Thoracic aorta (tissue), 2 donors: Measurements from ENCODE around the gene SPPL3. TPM values are rescaled to one million over a fixed set of nuclear protein-coding genes. Genes with fewer than 3 reads are reported as not detected.
"Not testable (repeated sequence)": the region's sequence is repeated elsewhere in the genome, so short reads cannot be mapped to it uniquely, and the experiment has no call there.

Experiments
- ATAC-seq: fragments of 150-250 bp; one replicate; pipeline ENCODE4 v1.8.0; 2017; ENCODE audit warnings: low read depth; ENCODE audit not compliant: insufficient number of reproducible peaks, low FRiP score
- DNase-seq: peaks from one replicate; pipeline ENCODE4 v3.0.0-alpha.2; 2020; ENCODE audit warnings: low spot score
- H3K27ac ChIP-seq, 2 donors: fragments of 200-600 bp; sonication (generic); 1 replicate in 1 of 2; 2 replicates in 1 of 2; pipeline ENCODE4 v1.5.1; 2016; ENCODE audit warnings: mild to moderate bottlenecking in 2 of 2, moderate library complexity in 2 of 2
- H3K27me3 ChIP-seq: fragments of 200-600 bp; sonication (generic); replicated peaks from 2 replicates; pipeline ENCODE4 v1.6.0; 2016; ENCODE audit warnings: mild to moderate bottlenecking; ENCODE audit not compliant: insufficient read depth
- H3K36me3 ChIP-seq: fragments of 200-600 bp; sonication (generic); one replicate; pipeline ENCODE4 v1.5.1; 2016
- H3K4me1 ChIP-seq, 2 donors: fragments of 200-600 bp; sonication (generic); 1 replicate in 1 of 2; 2 replicates in 1 of 2; pipeline versions ENCODE4 v1.5.1 to v1.6.0; 2016; ENCODE audit warnings: low read depth in 2 of 2, mild to moderate bottlenecking in 1 of 2; ENCODE audit not compliant: control insufficient read depth in 1 of 2
- H3K4me3 ChIP-seq: fragments of 200-600 bp; sonication (generic); 2 replicates; pipeline ENCODE4 v1.5.1; 2016; ENCODE audit warnings: mild to moderate bottlenecking
- H3K9me3 ChIP-seq: fragments of 200-600 bp; sonication (generic); 2 replicates; pipeline ENCODE4 v1.5.1; 2016
- total RNA-seq, 2 donors: library from RNA; depleted of rRNA; stranded (reverse); fragments of >200 nt; gene quantifications; one replicate each; pipeline versions ENCODE4 v1.1.0 to v1.2.3, GENCODE V29; 2016
- TF ChIP-seq, protein P1 (sequence below): fragments of 200-600 bp; sonication (generic); IDR thresholded peaks from one replicate; pipeline ENCODE4 v1.5.1; 2019; ENCODE audit warnings: antibody characterized with exemption

SPPL3 gene
- total RNA-seq, 2 donors from 2014 or later, result 23.7 to 24.8 TPM

DNA sequence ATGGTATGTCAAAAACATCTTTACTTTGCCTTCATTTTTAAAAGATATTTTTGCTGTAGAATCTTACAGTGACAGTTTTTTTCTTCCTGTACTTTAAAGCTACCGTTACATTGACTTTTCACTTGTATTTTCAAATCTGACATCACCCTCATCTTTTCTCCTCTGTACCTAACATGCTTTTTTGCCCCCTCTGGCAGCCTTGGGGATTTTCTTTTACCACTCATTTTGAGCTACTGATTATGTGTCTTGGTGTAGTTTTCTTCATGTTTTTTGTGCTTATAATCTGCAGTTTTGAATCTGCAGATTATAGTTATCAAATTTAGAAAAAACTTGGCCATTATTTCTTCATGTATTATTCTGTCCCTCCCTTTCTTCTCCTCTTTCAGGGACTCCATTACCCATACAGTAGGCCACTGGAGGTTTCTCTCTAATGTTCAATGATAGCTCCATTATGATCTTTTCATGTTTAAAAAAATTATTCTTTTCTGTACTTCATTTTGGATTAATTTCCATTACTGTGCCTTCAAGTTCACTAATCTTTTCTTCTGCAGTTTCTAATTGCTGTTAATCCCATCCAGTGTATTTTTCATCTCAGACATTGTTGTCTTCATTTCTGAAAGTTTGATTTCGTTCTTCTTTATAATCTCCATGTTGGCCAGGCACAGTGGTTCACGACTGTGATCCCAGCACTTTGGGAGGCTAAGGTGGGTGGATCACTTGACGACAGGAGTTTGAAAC is 108.5 kb downstream of the SPPL3 start:
- H3K4me3 ChIP-seq, result no peak overlapping the region
- H3K36me3 ChIP-seq, result peaks cover 3% of the 10 kb centered on the region
- no peaks in the 10 kb centered on the region for H3K27me3 ChIP-seq
- peaks cover 6 to 18% of the 10 kb centered on the region in 2 donors for H3K4me1 ChIP-seq
- ATAC-seq, result no peak
- no peak overlapping the region for H3K27ac ChIP-seq
- DNase-seq, result no peak
- H3K9me3 ChIP-seq, result peaks cover 11% of the 10 kb centered on the region
- TF ChIP-seq, protein P1, sequence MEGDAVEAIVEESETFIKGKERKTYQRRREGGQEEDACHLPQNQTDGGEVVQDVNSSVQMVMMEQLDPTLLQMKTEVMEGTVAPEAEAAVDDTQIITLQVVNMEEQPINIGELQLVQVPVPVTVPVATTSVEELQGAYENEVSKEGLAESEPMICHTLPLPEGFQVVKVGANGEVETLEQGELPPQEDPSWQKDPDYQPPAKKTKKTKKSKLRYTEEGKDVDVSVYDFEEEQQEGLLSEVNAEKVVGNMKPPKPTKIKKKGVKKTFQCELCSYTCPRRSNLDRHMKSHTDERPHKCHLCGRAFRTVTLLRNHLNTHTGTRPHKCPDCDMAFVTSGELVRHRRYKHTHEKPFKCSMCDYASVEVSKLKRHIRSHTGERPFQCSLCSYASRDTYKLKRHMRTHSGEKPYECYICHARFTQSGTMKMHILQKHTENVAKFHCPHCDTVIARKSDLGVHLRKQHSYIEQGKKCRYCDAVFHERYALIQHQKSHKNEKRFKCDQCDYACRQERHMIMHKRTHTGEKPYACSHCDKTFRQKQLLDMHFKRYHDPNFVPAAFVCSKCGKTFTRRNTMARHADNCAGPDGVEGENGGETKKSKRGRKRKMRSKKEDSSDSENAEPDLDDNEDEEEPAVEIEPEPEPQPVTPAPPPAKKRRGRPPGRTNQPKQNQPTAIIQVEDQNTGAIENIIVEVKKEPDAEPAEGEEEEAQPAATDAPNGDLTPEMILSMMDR, result no peak

DNA sequence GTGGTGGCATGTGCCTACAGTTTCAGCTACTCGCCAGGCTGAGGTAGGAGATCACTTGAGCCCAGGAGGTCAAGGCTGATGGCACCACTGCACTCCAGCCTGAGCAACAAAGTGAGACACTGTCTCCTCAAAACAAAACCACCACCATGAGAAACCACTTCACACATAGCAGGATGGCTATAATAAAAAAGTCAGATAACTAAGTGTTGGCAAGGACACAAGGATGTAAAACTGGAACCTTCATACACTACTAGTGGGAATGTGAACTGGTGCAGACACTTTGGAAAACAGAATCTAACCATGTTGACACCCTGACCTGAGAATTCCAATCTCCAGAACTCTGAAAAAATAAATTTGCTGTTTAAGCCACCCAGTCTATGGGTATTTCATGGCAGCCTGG is 110.8 kb downstream of the SPPL3 start:
- Histone ChIP-seq H3K27ac (no peak overlapping the region), H3K36me3 (peaks cover 3% of the 10 kb centered on the region), H3K27me3 (no peaks in the 10 kb centered on the region), H3K9me3 (peaks cover 11% of the 10 kb centered on the region), H3K4me3 (no peak overlapping the region), H3K4me1 (peaks cover 4 to 6% of the 10 kb centered on the region in 2 donors)
- no peak for DNase-seq
- no peak for ATAC-seq
- TF ChIP-seq, protein P1, result no peak

DNA sequence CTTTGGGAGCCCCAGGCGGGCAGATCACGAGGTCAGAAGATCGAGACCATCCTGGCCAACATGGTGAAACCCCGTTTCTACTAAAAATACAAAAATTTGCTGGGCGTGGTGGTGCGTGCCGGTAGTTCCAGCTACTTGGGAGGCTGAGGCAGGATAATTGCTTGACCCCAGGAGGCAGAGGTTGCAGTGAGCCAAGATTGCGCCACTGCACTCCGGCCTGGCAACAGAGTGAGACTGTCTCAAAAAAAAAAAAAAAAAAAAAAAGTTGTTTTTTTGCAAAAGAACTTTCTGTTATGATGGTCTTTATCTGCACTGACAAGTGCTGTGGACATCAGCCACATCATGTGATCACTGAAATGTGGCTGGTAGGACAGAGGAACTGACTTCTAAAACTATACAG is 111.7 kb downstream of the SPPL3 start:
- H3K4me1 ChIP-seq, DNase-seq, H3K4me3 ChIP-seq, ATAC-seq, H3K27me3 ChIP-seq, H3K27ac ChIP-seq, H3K36me3 ChIP-seq: not testable (repeated sequence)
- H3K9me3 ChIP-seq, result peaks cover 11% of the 10 kb centered on the region

DNA sequence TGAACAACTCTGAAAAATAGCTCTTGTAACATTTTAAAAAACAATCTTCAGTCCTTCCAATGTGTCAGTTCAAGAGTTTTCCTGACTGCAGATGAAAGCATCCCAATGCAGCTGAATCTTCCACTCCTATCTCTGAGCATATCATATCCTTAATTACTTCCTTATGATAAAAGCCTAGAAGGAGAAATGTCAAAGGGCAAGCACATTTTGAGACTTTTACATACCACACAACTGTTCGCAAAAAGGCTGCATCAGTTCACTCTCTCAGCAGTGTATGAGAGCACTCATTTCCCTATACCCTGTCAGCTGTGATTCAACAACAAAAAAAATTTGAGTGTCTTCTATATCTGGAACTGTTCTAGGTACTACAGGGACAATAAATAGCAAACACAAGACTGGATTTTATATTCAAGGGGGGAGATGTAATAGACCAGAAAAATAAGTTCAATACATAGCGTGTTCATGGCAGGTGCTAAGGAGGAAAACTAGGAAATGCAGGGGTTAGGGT is 112.4 kb downstream of the SPPL3 start:
- no peak for DNase-seq
- Histone ChIP-seq H3K27me3 (no peaks in the 10 kb centered on the region), H3K27ac (no peak overlapping the region), H3K4me3 (no peak overlapping the region), H3K36me3 (peaks cover 3% of the 10 kb centered on the region), H3K4me1 (peaks cover 0 to 6% of the 10 kb centered on the region in 2 donors), H3K9me3 (peaks cover 11% of the 10 kb centered on the region)
- ATAC-seq, result no peak
- TF ChIP-seq, protein P1, result no peak

DNA sequence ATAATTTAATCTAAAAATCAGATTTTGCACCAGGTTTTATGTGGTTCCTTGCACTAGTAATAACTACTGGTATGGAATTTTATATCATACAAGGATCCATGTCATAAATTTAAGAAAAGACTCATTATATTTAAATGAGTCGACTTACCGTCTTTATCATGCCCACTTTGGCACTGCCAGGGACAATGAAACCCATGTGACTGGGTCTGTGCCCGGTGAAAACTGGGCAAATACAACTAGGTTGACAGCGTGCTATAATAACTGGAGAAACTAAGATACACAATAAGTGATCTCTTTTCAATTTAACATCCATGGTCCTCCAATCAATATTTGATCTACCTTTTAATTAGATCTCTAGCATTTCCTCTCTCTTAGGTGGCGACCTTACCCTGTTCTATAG is 114.0 kb downstream of the SPPL3 start:
- ATAC-seq (no peak), DNase-seq (no peak)
- H3K36me3 ChIP-seq, result no peaks in the 10 kb centered on the region
- H3K27me3 ChIP-seq, result no peaks in the 10 kb centered on the region
- TF ChIP-seq, protein P1, result no peak
- no peak overlapping the region for H3K27ac ChIP-seq
- peaks cover 3% of the 10 kb centered on the region for H3K9me3 ChIP-seq
- no peak overlapping the region for H3K4me3 ChIP-seq
- peaks cover 0 to 6% of the 10 kb centered on the region in 2 donors for H3K4me1 ChIP-seq
